MM.1S (cell line): ENCODE results near the gene ZFX.

Source experiments
- EZH2 ChIP-seq: fragments of 300-600 bp; sonication (generic); optimal IDR thresholded peaks from 2 replicates; pipeline ENCODE3; 2017; ENCODE audit warnings: low read depth, mild to moderate bottlenecking, antibody characterized with exemption, low read length, mixed read lengths
- TF ChIP-seq, protein P1 (sequence below): fragments of 300-600 bp; sonication (generic); IDR thresholded peaks from 2 replicates; pipeline ENCODE4 v1.5.1; 2016; ENCODE audit warnings: antibody characterized with exemption, low read length, mixed read lengths

DNA sequence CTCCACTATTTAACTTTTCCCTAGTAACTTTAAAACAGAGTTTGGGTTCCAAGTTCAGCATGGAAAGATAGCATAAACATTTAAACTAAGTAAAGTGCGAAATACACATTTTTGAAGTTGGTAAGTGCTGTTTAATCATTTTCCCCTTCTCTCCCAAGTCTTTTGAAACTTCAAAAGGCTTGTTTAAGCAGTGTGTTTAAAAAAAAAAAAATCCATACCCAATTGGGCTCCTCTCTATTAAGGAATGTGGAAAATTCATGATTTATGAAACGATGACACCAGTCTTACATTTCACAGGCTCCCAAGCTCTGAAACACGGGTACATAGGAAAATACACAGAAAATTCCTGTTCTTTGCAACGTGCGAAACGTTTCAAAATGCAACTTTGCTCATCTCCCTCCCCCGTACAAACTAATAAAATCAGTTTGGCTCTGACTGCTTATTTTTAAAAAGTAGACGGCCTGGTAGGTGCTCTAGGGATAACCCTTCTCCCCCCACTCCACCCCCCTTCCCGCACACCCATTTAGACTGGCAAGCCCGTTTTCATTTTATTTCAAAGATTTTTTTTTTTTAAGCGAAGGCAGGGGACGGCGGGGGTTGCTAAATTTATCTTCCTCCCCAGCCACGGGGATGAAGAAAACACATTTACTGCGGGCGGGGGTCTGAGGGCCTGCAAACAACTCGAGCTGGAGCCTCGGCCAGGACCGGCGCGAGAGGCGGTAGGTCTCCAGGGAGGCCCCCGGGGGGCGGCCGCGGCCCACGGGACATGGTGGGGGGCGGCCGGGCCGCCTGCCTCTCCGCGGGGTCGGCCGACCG lies 786 bp upstream of the ZFX start:
- TF ChIP-seq, protein P1, sequence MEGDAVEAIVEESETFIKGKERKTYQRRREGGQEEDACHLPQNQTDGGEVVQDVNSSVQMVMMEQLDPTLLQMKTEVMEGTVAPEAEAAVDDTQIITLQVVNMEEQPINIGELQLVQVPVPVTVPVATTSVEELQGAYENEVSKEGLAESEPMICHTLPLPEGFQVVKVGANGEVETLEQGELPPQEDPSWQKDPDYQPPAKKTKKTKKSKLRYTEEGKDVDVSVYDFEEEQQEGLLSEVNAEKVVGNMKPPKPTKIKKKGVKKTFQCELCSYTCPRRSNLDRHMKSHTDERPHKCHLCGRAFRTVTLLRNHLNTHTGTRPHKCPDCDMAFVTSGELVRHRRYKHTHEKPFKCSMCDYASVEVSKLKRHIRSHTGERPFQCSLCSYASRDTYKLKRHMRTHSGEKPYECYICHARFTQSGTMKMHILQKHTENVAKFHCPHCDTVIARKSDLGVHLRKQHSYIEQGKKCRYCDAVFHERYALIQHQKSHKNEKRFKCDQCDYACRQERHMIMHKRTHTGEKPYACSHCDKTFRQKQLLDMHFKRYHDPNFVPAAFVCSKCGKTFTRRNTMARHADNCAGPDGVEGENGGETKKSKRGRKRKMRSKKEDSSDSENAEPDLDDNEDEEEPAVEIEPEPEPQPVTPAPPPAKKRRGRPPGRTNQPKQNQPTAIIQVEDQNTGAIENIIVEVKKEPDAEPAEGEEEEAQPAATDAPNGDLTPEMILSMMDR = no peak
- no peak for TF ChIP-seq EZH2
